B cell (primary cell): ENCODE measurements around the gene MTHFD1.

ENCODE experiments used
- EZH2 ChIP-seq: IDR thresholded peaks from 2 replicates; pipeline ENCODE4 v1.6.1; 2012; ENCODE audit warnings: borderline replicate concordance, low read depth, mild to moderate bottlenecking, moderate library complexity, low read length; ENCODE audit not compliant: insufficient read depth, poor library complexity, severe bottlenecking
- TF ChIP-seq, protein P1 (sequence below): fragments of 200-600 bp; IDR thresholded peaks from one replicate; pipeline ENCODE4 v1.8.0; 2022; ENCODE audit warnings: antibody characterized with exemption, mild to moderate bottlenecking

- TF ChIP-seq, protein P1, sequence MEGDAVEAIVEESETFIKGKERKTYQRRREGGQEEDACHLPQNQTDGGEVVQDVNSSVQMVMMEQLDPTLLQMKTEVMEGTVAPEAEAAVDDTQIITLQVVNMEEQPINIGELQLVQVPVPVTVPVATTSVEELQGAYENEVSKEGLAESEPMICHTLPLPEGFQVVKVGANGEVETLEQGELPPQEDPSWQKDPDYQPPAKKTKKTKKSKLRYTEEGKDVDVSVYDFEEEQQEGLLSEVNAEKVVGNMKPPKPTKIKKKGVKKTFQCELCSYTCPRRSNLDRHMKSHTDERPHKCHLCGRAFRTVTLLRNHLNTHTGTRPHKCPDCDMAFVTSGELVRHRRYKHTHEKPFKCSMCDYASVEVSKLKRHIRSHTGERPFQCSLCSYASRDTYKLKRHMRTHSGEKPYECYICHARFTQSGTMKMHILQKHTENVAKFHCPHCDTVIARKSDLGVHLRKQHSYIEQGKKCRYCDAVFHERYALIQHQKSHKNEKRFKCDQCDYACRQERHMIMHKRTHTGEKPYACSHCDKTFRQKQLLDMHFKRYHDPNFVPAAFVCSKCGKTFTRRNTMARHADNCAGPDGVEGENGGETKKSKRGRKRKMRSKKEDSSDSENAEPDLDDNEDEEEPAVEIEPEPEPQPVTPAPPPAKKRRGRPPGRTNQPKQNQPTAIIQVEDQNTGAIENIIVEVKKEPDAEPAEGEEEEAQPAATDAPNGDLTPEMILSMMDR: no peak
- no peak for TF ChIP-seq EZH2
These were observed 105.3 kb downstream of the MTHFD1 start for GRCh38 chr14:64493455-64493854.
